ENCODE data around the gene OPCML.

The OPCML gene

GRCh38 chr11:132969892-132970291 is 562.4 kb downstream of the OPCML start (continued):
- no peak for TF ChIP-seq CSRNP3 (CRISPR knock-in tag; IDR thresholded peaks at IDR 0.05)

- no peak for ATAC-seq
- TF ChIP-seq ZNF8 (CRISPR knock-in tag; IDR thresholded peaks at IDR 0.05) (no peak), TCF4 (CRISPR knock-in tag; IDR thresholded peaks at IDR 0.05; ENCODE audit: borderline replicate concordance) (no peak), TOX (CRISPR knock-in tag; IDR thresholded peaks at IDR 0.05; ENCODE audit: borderline replicate concordance) (no peak), PPARA (CRISPR knock-in tag; IDR thresholded peaks at IDR 0.05; ENCODE audit: borderline replicate concordance) (no peak), ZFP3 (CRISPR knock-in tag; IDR thresholded peaks at IDR 0.05) (no peak), OSR1 (CRISPR knock-in tag; IDR thresholded peaks at IDR 0.05) (no peak), ARNTL (CRISPR knock-in tag; IDR thresholded peaks at IDR 0.05; ENCODE audit: borderline replicate concordance, low read depth) (no peak), CSRNP3 (CRISPR knock-in tag; IDR thresholded peaks at IDR 0.05) (no peak), PATZ1 (CRISPR knock-in tag; IDR thresholded peaks at IDR 0.05; ENCODE audit: borderline replicate concordance) (no peak), BACH2 (CRISPR knock-in tag; IDR thresholded peaks at IDR 0.05; ENCODE audit: borderline replicate concordance) (no peak), GLIS3 (CRISPR knock-in tag; IDR thresholded peaks at IDR 0.05) (no peak), ZNF70 (CRISPR knock-in tag; IDR thresholded peaks at IDR 0.05) (no peak), CSDC2 (CRISPR knock-in tag; IDR thresholded peaks at IDR 0.05) (no peak), ZNF565 (CRISPR knock-in tag; conservative IDR thresholded peaks at IDR 0.05; ENCODE audit: low read depth) (no peak)
- TF ChIP-seq, protein P1, sequence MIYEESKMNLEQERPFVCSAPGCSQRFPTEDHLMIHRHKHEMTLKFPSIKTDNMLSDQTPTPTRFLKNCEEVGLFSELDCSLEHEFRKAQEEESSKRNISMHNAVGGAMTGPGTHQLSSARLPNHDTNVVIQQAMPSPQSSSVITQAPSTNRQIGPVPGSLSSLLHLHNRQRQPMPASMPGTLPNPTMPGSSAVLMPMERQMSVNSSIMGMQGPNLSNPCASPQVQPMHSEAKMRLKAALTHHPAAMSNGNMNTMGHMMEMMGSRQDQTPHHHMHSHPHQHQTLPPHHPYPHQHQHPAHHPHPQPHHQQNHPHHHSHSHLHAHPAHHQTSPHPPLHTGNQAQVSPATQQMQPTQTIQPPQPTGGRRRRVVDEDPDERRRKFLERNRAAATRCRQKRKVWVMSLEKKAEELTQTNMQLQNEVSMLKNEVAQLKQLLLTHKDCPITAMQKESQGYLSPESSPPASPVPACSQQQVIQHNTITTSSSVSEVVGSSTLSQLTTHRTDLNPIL (CRISPR knock-in tag; IDR thresholded peaks at IDR 0.05; ENCODE audit: low read depth), result no peak
- TF ChIP-seq, protein P2, sequence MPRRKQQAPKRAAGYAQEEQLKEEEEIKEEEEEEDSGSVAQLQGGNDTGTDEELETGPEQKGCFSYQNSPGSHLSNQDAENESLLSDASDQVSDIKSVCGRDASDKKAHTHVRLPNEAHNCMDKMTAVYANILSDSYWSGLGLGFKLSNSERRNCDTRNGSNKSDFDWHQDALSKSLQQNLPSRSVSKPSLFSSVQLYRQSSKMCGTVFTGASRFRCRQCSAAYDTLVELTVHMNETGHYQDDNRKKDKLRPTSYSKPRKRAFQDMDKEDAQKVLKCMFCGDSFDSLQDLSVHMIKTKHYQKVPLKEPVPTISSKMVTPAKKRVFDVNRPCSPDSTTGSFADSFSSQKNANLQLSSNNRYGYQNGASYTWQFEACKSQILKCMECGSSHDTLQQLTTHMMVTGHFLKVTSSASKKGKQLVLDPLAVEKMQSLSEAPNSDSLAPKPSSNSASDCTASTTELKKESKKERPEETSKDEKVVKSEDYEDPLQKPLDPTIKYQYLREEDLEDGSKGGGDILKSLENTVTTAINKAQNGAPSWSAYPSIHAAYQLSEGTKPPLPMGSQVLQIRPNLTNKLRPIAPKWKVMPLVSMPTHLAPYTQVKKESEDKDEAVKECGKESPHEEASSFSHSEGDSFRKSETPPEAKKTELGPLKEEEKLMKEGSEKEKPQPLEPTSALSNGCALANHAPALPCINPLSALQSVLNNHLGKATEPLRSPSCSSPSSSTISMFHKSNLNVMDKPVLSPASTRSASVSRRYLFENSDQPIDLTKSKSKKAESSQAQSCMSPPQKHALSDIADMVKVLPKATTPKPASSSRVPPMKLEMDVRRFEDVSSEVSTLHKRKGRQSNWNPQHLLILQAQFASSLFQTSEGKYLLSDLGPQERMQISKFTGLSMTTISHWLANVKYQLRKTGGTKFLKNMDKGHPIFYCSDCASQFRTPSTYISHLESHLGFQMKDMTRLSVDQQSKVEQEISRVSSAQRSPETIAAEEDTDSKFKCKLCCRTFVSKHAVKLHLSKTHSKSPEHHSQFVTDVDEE (CRISPR knock-in tag; IDR thresholded peaks at IDR 0.05), result no peak
These were observed 570.3 kb downstream of the OPCML start for GRCh38 chr11:132962041-132962440.

DNA sequence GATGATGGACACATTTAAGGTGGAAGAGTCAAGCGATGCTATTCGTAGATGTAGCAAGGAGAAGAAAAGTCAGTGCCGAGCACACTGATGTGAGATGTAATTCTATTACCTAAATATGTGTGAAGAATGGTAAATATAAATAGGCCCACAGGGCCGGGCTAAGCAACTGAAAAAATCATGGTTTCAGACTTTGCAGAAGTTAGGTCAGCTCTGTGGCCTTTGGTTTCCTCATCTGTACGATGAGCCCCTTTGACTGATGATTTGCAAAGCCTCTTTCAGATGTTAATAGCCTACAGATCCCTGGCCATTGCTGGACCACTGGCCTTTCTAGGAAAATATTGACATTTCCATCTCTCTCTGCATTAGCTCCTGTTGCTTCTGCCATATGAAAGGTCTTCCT is 570.8 kb downstream of the OPCML start:
- TF ChIP-seq OSR1 (CRISPR knock-in tag; IDR thresholded peaks at IDR 0.05) (no peak), ZFP3 (CRISPR knock-in tag; IDR thresholded peaks at IDR 0.05) (no peak), GLIS3 (CRISPR knock-in tag; IDR thresholded peaks at IDR 0.05) (no peak), CSDC2 (CRISPR knock-in tag; IDR thresholded peaks at IDR 0.05) (no peak), BACH2 (CRISPR knock-in tag; IDR thresholded peaks at IDR 0.05; ENCODE audit: borderline replicate concordance) (no peak), RARB (CRISPR knock-in tag; IDR thresholded peaks at IDR 0.05) (no peak), TCF4 (CRISPR knock-in tag; IDR thresholded peaks at IDR 0.05; ENCODE audit: borderline replicate concordance) (no peak)
- ATAC-seq, result no peak

GRCh38 chr11:132960273-132961078 is 571.8 kb downstream of the OPCML start:
- no peak for TF ChIP-seq CSDC2 (CRISPR knock-in tag; IDR thresholded peaks at IDR 0.05)
- TF ChIP-seq ZC3H10 (CRISPR knock-in tag; IDR thresholded peaks at IDR 0.05), result no peak
- TF ChIP-seq PPARA (CRISPR knock-in tag; IDR thresholded peaks at IDR 0.05; ENCODE audit: borderline replicate concordance), result no peak
- TF ChIP-seq SNAI2 (CRISPR knock-in tag; IDR thresholded peaks at IDR 0.05), result no peak
- no peak for TF ChIP-seq ISL1 (CRISPR knock-in tag; IDR thresholded peaks at IDR 0.05)
- TF ChIP-seq RARB (CRISPR knock-in tag; IDR thresholded peaks at IDR 0.05), result no peak
- no peak for TF ChIP-seq OSR1 (CRISPR knock-in tag; IDR thresholded peaks at IDR 0.05)
- no peak for TF ChIP-seq GLIS3 (CRISPR knock-in tag; IDR thresholded peaks at IDR 0.05)
- no peak for TF ChIP-seq CSRNP3 (CRISPR knock-in tag; IDR thresholded peaks at IDR 0.05)
- TF ChIP-seq BACH2 (CRISPR knock-in tag; IDR thresholded peaks at IDR 0.05; ENCODE audit: borderline replicate concordance), result no peak
- ATAC-seq, result no peak

Measured in SK-N-SH treated with all-trans-retinoic acid at 6 μM for 48 hours (cell line).